ENCODE data around the gene IL1RAPL1. TPM values are rescaled to one million over a fixed set of nuclear protein-coding genes. Genes with fewer than 3 reads are reported as not detected.

The IL1RAPL1 gene
- total and polyA plus RNA-seq, 2 donors (not counting 1 experiment from before 2014, with no cell fraction given) = 0.25 to 2.8 TPM

GRCh38 chrX:29257521-29257920 is 670.3 kb downstream of the IL1RAPL1 start:
- Histone ChIP-seq H3K36me3 (ENCODE audit: control insufficient read depth, insufficient read depth, low read length) (no peaks in the 10 kb centered on the region), H3K27me3 (ENCODE audit: control insufficient read depth, insufficient read depth, low read length) (no peaks in the 10 kb centered on the region), H3K4me3 (replicated peaks in 1 of 4; ENCODE audit: control extremely low read depth in 1 of 4, insufficient read depth in 1 of 4, low read depth in 3 of 4, low read length in 4 of 4) (no peak overlapping the region), H3K4me1 (ENCODE audit: control insufficient read depth, extremely low read depth, insufficient read depth, low read length) (no peaks in the 10 kb centered on the region), H3K4me2 (ENCODE audit: extremely low read depth, insufficient read depth, low read length) (no peak overlapping the region), H4K20me1 (ENCODE audit: control insufficient read depth, extremely low read depth, insufficient read depth, low read length) (no peaks in the 10 kb centered on the region), H3K9ac (ENCODE audit: insufficient read depth, low read length) (no peak overlapping the region), H2AFZ (ENCODE audit: low read length) (no peak overlapping the region), H3K27ac (ENCODE audit: insufficient read depth, low read length) (no peak overlapping the region), H3K9me3 (ENCODE audit: control insufficient read depth, insufficient read depth, low read depth, low read length) (no peaks in the 10 kb centered on the region), H3K79me2 (ENCODE audit: control insufficient read depth, insufficient read depth, low read length) (no peaks in the 10 kb centered on the region)
- DNase-seq (ENCODE audit: low read depth in 2 of 2) = peak; percentile 42 to 76
- TF ChIP-seq EZH2 (IDR thresholded peaks at IDR 0.05; ENCODE audit: low read length, missing control alignments) (no peak), CTCF (conservative IDR thresholded peaks at IDR 0.05 in 1 of 2, IDR thresholded peaks at IDR 0.05 in 1 of 2; ENCODE audit: low read depth in 1 of 2, low read length in 2 of 2) (no peak)

GRCh38 chrX:29269390-29269789 is 682.1 kb downstream of the IL1RAPL1 start:
- Histone ChIP-seq H3K4me3 (replicated peaks in 1 of 4; ENCODE audit: control extremely low read depth in 1 of 4, insufficient read depth in 1 of 4, low read depth in 3 of 4, low read length in 4 of 4) (no peak overlapping the region), H3K9me3 (ENCODE audit: control insufficient read depth, insufficient read depth, low read depth, low read length) (no peaks in the 10 kb centered on the region), H4K20me1 (ENCODE audit: control insufficient read depth, extremely low read depth, insufficient read depth, low read length) (no peaks in the 10 kb centered on the region), H3K4me2 (ENCODE audit: extremely low read depth, insufficient read depth, low read length) (no peak overlapping the region), H3K79me2 (ENCODE audit: control insufficient read depth, insufficient read depth, low read length) (no peaks in the 10 kb centered on the region), H3K4me1 (ENCODE audit: control insufficient read depth, extremely low read depth, insufficient read depth, low read length) (no peaks in the 10 kb centered on the region), H3K9ac (ENCODE audit: insufficient read depth, low read length) (no peak overlapping the region), H2AFZ (ENCODE audit: low read length) (no peak overlapping the region), H3K27ac (ENCODE audit: insufficient read depth, low read length) (no peak overlapping the region), H3K36me3 (ENCODE audit: control insufficient read depth, insufficient read depth, low read length) (no peaks in the 10 kb centered on the region), H3K27me3 (ENCODE audit: control insufficient read depth, insufficient read depth, low read length) (no peaks in the 10 kb centered on the region)
- DNase-seq (ENCODE audit: low read depth in 2 of 2) = no peak
- no peak for TF ChIP-seq CTCF (conservative IDR thresholded peaks at IDR 0.05 in 1 of 2, IDR thresholded peaks at IDR 0.05 in 1 of 2; ENCODE audit: low read depth in 1 of 2, low read length in 2 of 2)
- no peak for TF ChIP-seq EZH2 (IDR thresholded peaks at IDR 0.05; ENCODE audit: low read length, missing control alignments)

- H3K4me2 ChIP-seq (ENCODE audit: extremely low read depth, insufficient read depth, low read length) = no peak overlapping the region
- no peaks in the 10 kb centered on the region for H3K4me1 ChIP-seq (ENCODE audit: control insufficient read depth, extremely low read depth, insufficient read depth, low read length)
- H3K36me3 ChIP-seq (ENCODE audit: control insufficient read depth, insufficient read depth, low read length) = no peaks in the 10 kb centered on the region
- no peak overlapping the region for H3K4me3 ChIP-seq (replicated peaks in 1 of 4; ENCODE audit: control extremely low read depth in 1 of 4, insufficient read depth in 1 of 4, low read depth in 3 of 4, low read length in 4 of 4)
- no peaks in the 10 kb centered on the region for H4K20me1 ChIP-seq (ENCODE audit: control insufficient read depth, extremely low read depth, insufficient read depth, low read length)
- TF ChIP-seq EZH2 (IDR thresholded peaks at IDR 0.05; ENCODE audit: low read length, missing control alignments) = no peak
- no peak for TF ChIP-seq CTCF (conservative IDR thresholded peaks at IDR 0.05 in 1 of 2, IDR thresholded peaks at IDR 0.05 in 1 of 2; ENCODE audit: low read depth in 1 of 2, low read length in 2 of 2)
- no peaks in the 10 kb centered on the region for H3K79me2 ChIP-seq (ENCODE audit: control insufficient read depth, insufficient read depth, low read length)
- H3K27me3 ChIP-seq (ENCODE audit: control insufficient read depth, insufficient read depth, low read length) = no peaks in the 10 kb centered on the region
- H2AFZ ChIP-seq (ENCODE audit: low read length) = no peak overlapping the region
- no peaks in the 10 kb centered on the region for H3K9me3 ChIP-seq (ENCODE audit: control insufficient read depth, insufficient read depth, low read depth, low read length)
- H3K27ac ChIP-seq (ENCODE audit: insufficient read depth, low read length) = no peak overlapping the region
- no peak for DNase-seq (ENCODE audit: low read depth in 2 of 2)
- no peak overlapping the region for H3K9ac ChIP-seq (ENCODE audit: insufficient read depth, low read length)
Measured at GRCh38 chrX:29274517-29274916, 687.3 kb downstream of the IL1RAPL1 start.

Measured in fibroblast of lung (primary cell).